HL-60 (cell line): ENCODE data around the gene GOLM1.

Experiments used
- POLR2AphosphoS5 ChIP-seq: IDR thresholded peaks from 2 replicates; pipeline ENCODE4 v1.6.1; 2012; ENCODE audit warnings: low read depth
- TF ChIP-seq, protein P1 (sequence below): IDR thresholded peaks from one replicate; pipeline ENCODE4 v1.5.1; 2011; ENCODE audit warnings: low read length, control low read depth, inconsistent platforms; ENCODE audit not compliant: insufficient read depth
- TF ChIP-seq, protein P2 (sequence below): IDR thresholded peaks from 2 replicates; pipeline ENCODE4 v1.6.1; 2012; ENCODE audit warnings: low read depth; ENCODE audit not compliant: insufficient replicate concordance

- TF ChIP-seq, protein P1, sequence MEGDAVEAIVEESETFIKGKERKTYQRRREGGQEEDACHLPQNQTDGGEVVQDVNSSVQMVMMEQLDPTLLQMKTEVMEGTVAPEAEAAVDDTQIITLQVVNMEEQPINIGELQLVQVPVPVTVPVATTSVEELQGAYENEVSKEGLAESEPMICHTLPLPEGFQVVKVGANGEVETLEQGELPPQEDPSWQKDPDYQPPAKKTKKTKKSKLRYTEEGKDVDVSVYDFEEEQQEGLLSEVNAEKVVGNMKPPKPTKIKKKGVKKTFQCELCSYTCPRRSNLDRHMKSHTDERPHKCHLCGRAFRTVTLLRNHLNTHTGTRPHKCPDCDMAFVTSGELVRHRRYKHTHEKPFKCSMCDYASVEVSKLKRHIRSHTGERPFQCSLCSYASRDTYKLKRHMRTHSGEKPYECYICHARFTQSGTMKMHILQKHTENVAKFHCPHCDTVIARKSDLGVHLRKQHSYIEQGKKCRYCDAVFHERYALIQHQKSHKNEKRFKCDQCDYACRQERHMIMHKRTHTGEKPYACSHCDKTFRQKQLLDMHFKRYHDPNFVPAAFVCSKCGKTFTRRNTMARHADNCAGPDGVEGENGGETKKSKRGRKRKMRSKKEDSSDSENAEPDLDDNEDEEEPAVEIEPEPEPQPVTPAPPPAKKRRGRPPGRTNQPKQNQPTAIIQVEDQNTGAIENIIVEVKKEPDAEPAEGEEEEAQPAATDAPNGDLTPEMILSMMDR: no peak
- TF ChIP-seq, protein P2, sequence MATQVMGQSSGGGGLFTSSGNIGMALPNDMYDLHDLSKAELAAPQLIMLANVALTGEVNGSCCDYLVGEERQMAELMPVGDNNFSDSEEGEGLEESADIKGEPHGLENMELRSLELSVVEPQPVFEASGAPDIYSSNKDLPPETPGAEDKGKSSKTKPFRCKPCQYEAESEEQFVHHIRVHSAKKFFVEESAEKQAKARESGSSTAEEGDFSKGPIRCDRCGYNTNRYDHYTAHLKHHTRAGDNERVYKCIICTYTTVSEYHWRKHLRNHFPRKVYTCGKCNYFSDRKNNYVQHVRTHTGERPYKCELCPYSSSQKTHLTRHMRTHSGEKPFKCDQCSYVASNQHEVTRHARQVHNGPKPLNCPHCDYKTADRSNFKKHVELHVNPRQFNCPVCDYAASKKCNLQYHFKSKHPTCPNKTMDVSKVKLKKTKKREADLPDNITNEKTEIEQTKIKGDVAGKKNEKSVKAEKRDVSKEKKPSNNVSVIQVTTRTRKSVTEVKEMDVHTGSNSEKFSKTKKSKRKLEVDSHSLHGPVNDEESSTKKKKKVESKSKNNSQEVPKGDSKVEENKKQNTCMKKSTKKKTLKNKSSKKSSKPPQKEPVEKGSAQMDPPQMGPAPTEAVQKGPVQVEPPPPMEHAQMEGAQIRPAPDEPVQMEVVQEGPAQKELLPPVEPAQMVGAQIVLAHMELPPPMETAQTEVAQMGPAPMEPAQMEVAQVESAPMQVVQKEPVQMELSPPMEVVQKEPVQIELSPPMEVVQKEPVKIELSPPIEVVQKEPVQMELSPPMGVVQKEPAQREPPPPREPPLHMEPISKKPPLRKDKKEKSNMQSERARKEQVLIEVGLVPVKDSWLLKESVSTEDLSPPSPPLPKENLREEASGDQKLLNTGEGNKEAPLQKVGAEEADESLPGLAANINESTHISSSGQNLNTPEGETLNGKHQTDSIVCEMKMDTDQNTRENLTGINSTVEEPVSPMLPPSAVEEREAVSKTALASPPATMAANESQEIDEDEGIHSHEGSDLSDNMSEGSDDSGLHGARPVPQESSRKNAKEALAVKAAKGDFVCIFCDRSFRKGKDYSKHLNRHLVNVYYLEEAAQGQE: no peak
- TF ChIP-seq POLR2AphosphoS5: no peak
These were observed 19.9 kb downstream of the GOLM1 start for GRCh38 chr9:86079421-86079831.
